Sigmoid colon (tissue), 4 donors: ENCODE measurements around the gene KIF13A.

Source experiments
- CTCF ChIP-seq, 4 experiments: fragments of 450-650 bp in 3 of 4; fragments of 200-600 bp in 1 of 4; IDR thresholded peaks; one replicate each; pipeline ENCODE4 v1.5.1; 2016 to 2019; ENCODE audit warnings: antibody characterized with exemption in 4 of 4, mild to moderate bottlenecking in 3 of 4, moderate library complexity in 2 of 4
- POLR2AphosphoS5 ChIP-seq, 4 donors: sonication (generic); formaldehyde crosslinking; IDR thresholded peaks; one replicate each; pipeline ENCODE4 v1.6.1; 2017; ENCODE audit warnings: antibody characterized with exemption in 4 of 4

GRCh38 chr6:17965397-17965796, 22.0 kb downstream of the KIF13A start:
- TF ChIP-seq POLR2AphosphoS5 (IDR thresholded peaks at IDR 0.05) (peak in 3 of 4 donors; percentile 41 to 59 (median 58)), CTCF (IDR thresholded peaks at IDR 0.05) (no peak)
